Measurements from ENCODE around the gene ENTPD1. TPM values are rescaled to one million over a fixed set of nuclear protein-coding genes. Genes with fewer than 3 reads are reported as not detected.
"Not testable (repeated sequence)": the region's sequence is repeated elsewhere in the genome, so short reads cannot be mapped to it uniquely, and the experiment has no call there.

Gene ENTPD1, protein sequence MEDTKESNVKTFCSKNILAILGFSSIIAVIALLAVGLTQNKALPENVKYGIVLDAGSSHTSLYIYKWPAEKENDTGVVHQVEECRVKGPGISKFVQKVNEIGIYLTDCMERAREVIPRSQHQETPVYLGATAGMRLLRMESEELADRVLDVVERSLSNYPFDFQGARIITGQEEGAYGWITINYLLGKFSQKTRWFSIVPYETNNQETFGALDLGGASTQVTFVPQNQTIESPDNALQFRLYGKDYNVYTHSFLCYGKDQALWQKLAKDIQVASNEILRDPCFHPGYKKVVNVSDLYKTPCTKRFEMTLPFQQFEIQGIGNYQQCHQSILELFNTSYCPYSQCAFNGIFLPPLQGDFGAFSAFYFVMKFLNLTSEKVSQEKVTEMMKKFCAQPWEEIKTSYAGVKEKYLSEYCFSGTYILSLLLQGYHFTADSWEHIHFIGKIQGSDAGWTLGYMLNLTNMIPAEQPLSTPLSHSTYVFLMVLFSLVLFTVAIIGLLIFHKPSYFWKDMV
- not detected in 2 replicates for total RNA-seq

DNA sequence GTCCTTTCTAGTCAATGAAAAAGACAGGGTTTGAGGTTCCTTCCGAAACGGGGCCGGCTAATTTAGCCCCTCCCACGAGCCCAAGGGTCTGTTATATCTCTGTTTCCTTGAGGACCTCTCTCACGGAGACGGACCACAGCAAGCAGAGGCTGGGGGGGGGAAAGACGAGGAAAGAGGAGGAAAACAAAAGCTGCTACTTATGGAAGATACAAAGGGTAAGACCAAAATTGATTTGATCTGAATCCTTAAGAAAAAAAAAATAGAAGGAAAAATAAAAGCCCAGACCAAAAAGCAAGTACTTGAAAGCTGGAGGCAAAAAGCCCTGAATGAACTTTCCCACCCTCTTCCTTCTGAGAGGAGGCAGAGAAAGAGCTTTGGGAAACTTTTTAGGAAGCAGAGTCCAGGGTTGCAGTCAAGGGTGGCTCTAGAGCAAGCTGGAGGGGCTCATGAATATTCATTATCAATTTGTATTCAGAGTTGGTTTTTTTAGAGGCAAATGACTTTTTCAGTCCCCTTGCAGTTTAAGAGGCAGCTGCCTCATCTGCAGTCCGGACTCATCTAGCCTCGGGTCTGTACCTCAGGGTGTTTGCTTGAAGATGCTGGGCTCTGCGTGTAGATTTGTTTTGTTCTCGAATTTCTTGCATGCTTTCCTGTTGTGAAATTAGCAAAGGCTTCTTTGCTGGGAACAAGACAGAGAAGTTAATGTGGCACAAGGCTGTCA, at the start of gene ENTPD1:
Gene ENTPD1 (plus strand): TSS at position 123 of the 721 bp plus-strand sequence. CDS start 77 bp downstream, at position 200.
- no peak for DNase-seq (ENCODE audit: low read depth)
- H3K4me3 ChIP-seq (ENCODE audit: low read depth, low read length) = peak within 1 kb of the TSS; percentile 42
- TF ChIP-seq, protein P1, sequence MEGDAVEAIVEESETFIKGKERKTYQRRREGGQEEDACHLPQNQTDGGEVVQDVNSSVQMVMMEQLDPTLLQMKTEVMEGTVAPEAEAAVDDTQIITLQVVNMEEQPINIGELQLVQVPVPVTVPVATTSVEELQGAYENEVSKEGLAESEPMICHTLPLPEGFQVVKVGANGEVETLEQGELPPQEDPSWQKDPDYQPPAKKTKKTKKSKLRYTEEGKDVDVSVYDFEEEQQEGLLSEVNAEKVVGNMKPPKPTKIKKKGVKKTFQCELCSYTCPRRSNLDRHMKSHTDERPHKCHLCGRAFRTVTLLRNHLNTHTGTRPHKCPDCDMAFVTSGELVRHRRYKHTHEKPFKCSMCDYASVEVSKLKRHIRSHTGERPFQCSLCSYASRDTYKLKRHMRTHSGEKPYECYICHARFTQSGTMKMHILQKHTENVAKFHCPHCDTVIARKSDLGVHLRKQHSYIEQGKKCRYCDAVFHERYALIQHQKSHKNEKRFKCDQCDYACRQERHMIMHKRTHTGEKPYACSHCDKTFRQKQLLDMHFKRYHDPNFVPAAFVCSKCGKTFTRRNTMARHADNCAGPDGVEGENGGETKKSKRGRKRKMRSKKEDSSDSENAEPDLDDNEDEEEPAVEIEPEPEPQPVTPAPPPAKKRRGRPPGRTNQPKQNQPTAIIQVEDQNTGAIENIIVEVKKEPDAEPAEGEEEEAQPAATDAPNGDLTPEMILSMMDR (conservative IDR thresholded peaks at IDR 0.05; ENCODE audit: low read depth, low read length) = no peak

DNA sequence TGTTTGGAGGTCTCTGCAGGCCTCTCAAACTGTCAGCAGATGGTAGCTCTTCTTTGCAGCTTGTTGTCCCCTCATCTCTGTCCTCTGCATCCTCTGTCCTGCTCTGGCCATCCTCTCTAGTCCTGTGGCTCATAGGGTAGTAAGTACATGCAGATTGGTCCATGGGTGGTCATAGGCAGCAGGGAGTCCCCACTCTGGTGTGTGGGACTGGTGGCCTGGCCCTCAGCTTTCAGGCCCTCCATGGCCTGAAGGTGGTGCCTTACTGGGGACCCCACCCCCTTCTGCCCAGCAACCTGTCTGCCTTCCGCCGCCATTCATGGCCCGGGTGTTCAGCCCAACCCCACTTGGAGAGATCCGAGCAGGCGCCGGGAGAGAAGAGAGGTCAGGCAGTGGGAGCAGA, 49.4 kb upstream of the ENTPD1 start:
- TF ChIP-seq, protein P1 (conservative IDR thresholded peaks at IDR 0.05; ENCODE audit: low read depth, low read length) = no peak
- H3K4me3 ChIP-seq (ENCODE audit: low read depth, low read length) = no peak overlapping the region
- no peak for DNase-seq (ENCODE audit: low read depth)

DNA sequence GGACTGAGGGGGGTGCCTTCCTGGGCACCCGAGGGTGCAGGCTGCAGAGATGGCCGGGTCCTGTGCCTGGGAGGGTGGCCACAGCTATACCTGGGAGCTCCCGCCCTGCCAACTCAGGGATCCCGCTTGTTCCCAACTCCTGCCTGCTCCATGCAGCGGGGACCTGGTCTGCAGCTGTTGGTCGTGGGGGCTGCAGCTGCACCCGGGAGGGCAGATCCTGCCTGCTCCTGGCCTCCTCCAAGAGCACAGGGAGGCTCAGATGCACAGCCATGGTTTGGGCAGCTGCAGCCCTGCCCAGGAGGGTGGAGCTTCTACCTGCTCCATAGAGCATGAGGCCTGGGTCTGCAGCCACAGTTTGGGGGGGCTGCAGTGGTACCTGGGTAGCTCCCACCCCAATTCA, 49.0 kb upstream of the ENTPD1 start:
- TF ChIP-seq, protein P1 (conservative IDR thresholded peaks at IDR 0.05; ENCODE audit: low read depth, low read length) = no peak
- DNase-seq (ENCODE audit: low read depth) = no peak

DNA sequence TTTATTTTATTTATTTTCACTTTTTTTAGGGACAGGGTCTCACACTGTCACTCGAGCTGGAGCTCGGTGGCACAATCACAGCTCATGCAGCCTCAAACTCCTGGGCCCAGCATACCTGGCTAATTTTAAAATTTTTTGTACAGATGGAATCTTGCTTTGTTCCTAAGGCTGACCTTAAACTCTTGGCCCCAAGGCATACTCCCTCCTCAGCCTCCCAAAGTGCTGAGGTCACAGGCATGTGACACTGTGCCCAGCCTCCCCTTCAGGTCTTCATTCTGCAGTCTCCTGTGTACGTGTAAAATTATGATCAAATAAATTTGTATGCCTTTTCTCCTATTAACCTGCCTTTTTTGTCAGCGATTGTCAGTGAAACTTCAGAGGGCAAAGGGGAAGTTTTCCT, 44.5 kb upstream of the ENTPD1 start:
- no peak for DNase-seq (ENCODE audit: low read depth)
- no peak overlapping the region for H3K4me3 ChIP-seq (ENCODE audit: low read depth, low read length)
- TF ChIP-seq, protein P1 (conservative IDR thresholded peaks at IDR 0.05; ENCODE audit: low read depth, low read length) = no peak

More for the DNA sequence above, 49.0 kb upstream of the ENTPD1 start:
- no peak overlapping the region for H3K4me3 ChIP-seq (ENCODE audit: low read depth, low read length)

DNA sequence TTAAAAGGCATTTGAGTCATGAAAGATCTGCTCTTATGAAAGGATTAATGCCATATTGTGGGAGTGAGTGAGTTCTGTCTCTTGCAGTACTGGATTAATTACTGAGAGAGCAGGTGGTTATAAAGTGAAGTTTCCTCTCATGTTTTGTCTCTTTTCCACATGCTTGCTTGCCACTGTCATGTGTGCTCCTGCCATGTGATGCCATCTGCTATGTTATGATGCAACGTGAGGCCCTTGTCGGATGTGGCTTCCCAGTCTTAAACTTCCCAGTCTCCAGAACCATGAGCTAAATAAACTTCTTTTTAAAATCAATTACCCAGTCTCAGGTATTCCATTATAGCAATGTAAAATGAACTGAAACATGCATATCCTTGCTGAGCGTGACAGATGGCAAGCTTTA, 39.5 kb upstream of the ENTPD1 start:
- DNase-seq (ENCODE audit: low read depth) = no peak
- no peak overlapping the region for H3K4me3 ChIP-seq (ENCODE audit: low read depth, low read length)
- TF ChIP-seq, protein P1 (conservative IDR thresholded peaks at IDR 0.05; ENCODE audit: low read depth, low read length) = no peak

DNA sequence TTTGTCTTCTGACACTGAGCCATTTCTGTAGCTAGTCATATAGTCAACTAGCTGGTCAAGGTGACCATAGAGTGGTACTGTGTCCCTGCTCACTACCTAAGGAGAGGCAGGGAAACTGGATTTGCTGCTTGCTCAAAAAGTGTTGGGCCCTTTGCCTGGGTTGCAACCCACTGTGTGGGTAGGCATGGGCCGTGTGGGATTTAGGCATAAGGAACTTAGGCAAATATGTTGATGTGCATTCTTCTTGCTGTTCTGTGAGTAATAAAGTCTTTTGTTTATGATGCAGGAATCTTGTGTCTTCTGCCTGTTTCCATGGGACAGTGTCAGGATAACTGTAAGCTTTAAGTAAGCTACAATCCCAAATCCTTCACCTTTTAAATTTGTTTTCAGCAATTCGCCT, 39.1 kb upstream of the ENTPD1 start:
- TF ChIP-seq, protein P1 (conservative IDR thresholded peaks at IDR 0.05; ENCODE audit: low read depth, low read length) = no peak
- no peak overlapping the region for H3K4me3 ChIP-seq (ENCODE audit: low read depth, low read length)
- DNase-seq (ENCODE audit: low read depth) = no peak

DNA sequence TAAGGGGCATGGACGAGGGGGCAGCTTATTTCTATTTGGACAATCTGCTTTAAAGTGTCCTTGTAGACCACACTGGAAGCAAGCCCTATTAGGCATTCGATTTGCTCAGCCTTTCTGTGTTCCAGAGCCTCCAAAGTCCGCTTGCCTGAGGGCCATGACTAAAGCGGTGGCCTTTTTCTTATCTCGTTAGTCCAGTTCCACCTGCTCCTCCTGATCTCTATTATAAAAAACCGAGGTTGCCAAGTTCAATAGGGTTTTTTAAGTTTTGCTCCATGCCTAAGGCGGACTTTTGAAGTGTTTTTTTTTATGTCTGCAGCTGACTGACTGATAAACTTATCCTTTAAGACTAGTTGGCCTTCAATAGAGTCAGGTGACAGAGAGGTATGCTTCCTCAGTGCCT, 35.2 kb upstream of the ENTPD1 start:
- H3K4me3 ChIP-seq (ENCODE audit: low read depth, low read length); DNase-seq (ENCODE audit: low read depth): not testable (repeated sequence)

DNA sequence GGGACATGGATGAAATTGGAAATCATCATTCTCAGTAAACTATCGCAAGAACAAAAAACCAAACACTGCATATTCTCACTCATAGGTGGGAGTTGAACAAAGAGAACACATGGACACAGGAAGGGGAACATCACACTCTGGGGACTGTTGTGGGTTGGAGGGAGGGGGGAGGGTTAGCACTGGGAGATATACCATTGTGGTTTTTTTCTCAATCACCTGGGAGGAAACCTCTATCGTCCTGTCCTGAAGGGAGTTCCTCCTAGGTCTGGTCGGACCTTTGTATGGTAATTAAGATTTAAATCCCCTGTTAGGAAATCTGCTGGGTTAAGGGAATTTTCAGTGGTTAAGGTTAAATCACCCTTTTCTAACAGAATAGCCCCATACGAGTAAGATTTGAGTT, 33.5 kb upstream of the ENTPD1 start:
- DNase-seq (ENCODE audit: low read depth); H3K4me3 ChIP-seq (ENCODE audit: low read depth, low read length): not testable (repeated sequence)

Measured in epithelial cell of proximal tubule (primary cell).